GM12878 (cell line): ENCODE measurements around the gene CCIN. TPM values are rescaled to one million over a fixed set of nuclear protein-coding genes. Genes with fewer than 3 reads are reported as not detected.

Experiments
- ATAC-seq: fragments of 200-7000 bp; cut with Tn5 transposase; 3 replicates; pipeline ENCODE4 v1.9.1; 2020; ENCODE audit warnings: mild to moderate bottlenecking, moderate library complexity
- BruUV-seq: library from RNA; stranded (reverse); fragments of 400-500 nt; replicated peaks from 2 replicates; lab custom pipeline; 2021; lab: Mats Ljungman, UMichigan
- CTCF ChIA-PET: fragments of 300-600 bp; sonication (Branson Sonifier 250); formaldehyde crosslinking; extraction: SDS; loops from one replicate; lab custom pipeline; 2021; ENCODE audit warnings: inconsistent platforms; lab: Yijun Ruan, JAX
- POLR2A ChIA-PET: fragments of 350-600 bp; formaldehyde crosslinking; extraction: SDS; loops from one replicate; lab custom pipeline; 2021; ENCODE audit warnings: inconsistent platforms; lab: Charles Lee
- RAD21 ChIA-PET: fragments of 300-600 bp; sonication (Branson Sonifier 250); formaldehyde crosslinking; loops from one replicate; lab custom pipeline; 2023; ENCODE audit warnings: antibody characterized with exemption; ENCODE audit not compliant: unreplicated experiment; lab: Charles Lee
- SMC1A ChIA-PET: fragments of 300-600 bp; sonication (Branson Sonifier 250); formaldehyde crosslinking; loops from one replicate; lab custom pipeline; 2023; ENCODE audit not compliant: unreplicated experiment, uncharacterized antibody; lab: Charles Lee
- DNase-seq: peaks from one replicate; pipeline ENCODE4 v3.0.0-alpha.2; 2011; ENCODE audit warnings: low read depth, low spot score
- FAIRE-seq: peaks from 3 replicates; lab custom pipeline; 2011; peaks lifted over from hg19 to GRCh38; lab: Jason Lieb, UNC
- H2AFZ ChIP-seq: 2 replicates; pipeline ENCODE4 v1.6.0; 2011; ENCODE audit warnings: low read depth, low read length, control low read depth; ENCODE audit not compliant: control insufficient read depth
- H3K27ac ChIP-seq: 2 replicates; pipeline ENCODE4 v1.5.1; 2011; ENCODE audit warnings: control low read depth; ENCODE audit not compliant: control insufficient read depth, insufficient read depth
- H3K27me3 ChIP-seq, 2 experiments: replicated peaks in 1 of 2; 2 replicates each; pipeline versions ENCODE4 v1.6.0 to v1.6.1; 2011; ENCODE audit warnings: low read length in 1 of 2; ENCODE audit not compliant: control insufficient read depth in 2 of 2, insufficient read depth in 2 of 2
- H3K36me3 ChIP-seq, 2 experiments: 2 replicates each; pipeline ENCODE4 v1.5.1; 2011; ENCODE audit warnings: low read length in 1 of 2; ENCODE audit not compliant: control insufficient read depth in 2 of 2, insufficient read depth in 2 of 2
- H3K4me1 ChIP-seq: 2 replicates; pipeline ENCODE4 v1.6.1; 2011; ENCODE audit warnings: mild to moderate bottlenecking, low read length, moderate library complexity, mixed read lengths; ENCODE audit not compliant: control insufficient read depth, insufficient read depth
- H3K4me2 ChIP-seq: 2 replicates; pipeline ENCODE4 v1.6.0; 2011; ENCODE audit warnings: control low read depth; ENCODE audit not compliant: control insufficient read depth, insufficient read depth
- H3K4me3 ChIP-seq: fragments of 200-600 bp; sonication (generic); 2 replicates; pipeline ENCODE4 v1.5.1; 2016
- H3K79me2 ChIP-seq: 2 replicates; pipeline ENCODE4 v1.6.0; 2011; ENCODE audit warnings: low read length; ENCODE audit not compliant: control insufficient read depth, insufficient read depth
- H3K9ac ChIP-seq: 2 replicates; pipeline ENCODE4 v1.8.0; 2011; ENCODE audit warnings: low read length, control low read depth, mixed read lengths; ENCODE audit not compliant: control insufficient read depth, insufficient read depth
- H3K9me3 ChIP-seq: replicated peaks from 3 replicates; pipeline ENCODE4 v1.5.1; 2011; ENCODE audit warnings: mild to moderate bottlenecking, low read length; ENCODE audit not compliant: control insufficient read depth, insufficient read depth
- H4K20me1 ChIP-seq: 2 replicates; pipeline ENCODE4 v1.6.0; 2011; ENCODE audit not compliant: control insufficient read depth, insufficient read depth
- NR2C2 ChIP-seq: IDR thresholded peaks from 2 replicates; pipeline ENCODE4 v1.6.1; 2011; ENCODE audit warnings: borderline replicate concordance, low read depth; ENCODE audit not compliant: control insufficient read depth, insufficient read length
- POLR2AphosphoS5 ChIP-seq: IDR thresholded peaks from 2 replicates; pipeline ENCODE4 v1.6.1; 2011; ENCODE audit warnings: mild to moderate bottlenecking, low read length, inconsistent platforms
- WGBS: methylation state at CpG from one replicate; pipeline ENCODE4 v1.1.6; 2016; ENCODE audit warnings: low lambda C conversion rate; ENCODE audit not compliant: insufficient replicate concordance, insufficient coverage; ENCODE audit errors: missing lambda C conversion rate; 5-methylcytosine and 5-hydroxymethylcytosine counted together
- in situ Hi-C: fragments of 300-500 bp; cut with MboI; formaldehyde crosslinking; loops from 9 replicates; pipeline ENCODE4 v1.14.3; 2018; ENCODE audit warnings: mixed read lengths
- intact Hi-C: fragments of 100-400 bp; cut with micrococcal nuclease; formaldehyde crosslinking; loops from one replicate; pipeline ENCODE4 v1.14.2; 2022; ENCODE audit not compliant: unreplicated experiment
- polyA plus RNA-seq, 11 experiments: library from polyadenylated mRNA; depleted of rRNA in 4 of 11; unstranded in 6 of 11; stranded (reverse) in 5 of 11; fragments of >200 nt; fragmentation: Nextera tagmentation in 4 of 11; fragmentation: Illumina TruSeq in 1 of 11; extraction: Ambion mirVana in 4 of 11; extraction: Trizol in 1 of 11; gene quantifications; 1 replicate in 1 of 11; 2 replicates in 10 of 11; pipeline versions ENCODE4 v1.2.1 to v1.2.3, GENCODE V29; 2011 to 2016; ENCODE audit warnings: inconsistent platforms in 2 of 11, missing spikeins in 2 of 11, low read depth in 1 of 11
- total RNA-seq, 4 experiments: library from RNA; depleted of rRNA in 3 of 4; stranded (reverse); fragments of >200 nt in 3 of 4; fragmentation: Illumina TruSeq in 1 of 4; extraction: Trizol in 1 of 4; gene quantifications; 2 replicates each; pipeline versions ENCODE4 v1.2.1 to v1.2.3, GENCODE V29; 2013 to 2021
- TF ChIP-seq, protein P1 (sequence below): fragments of 450-650 bp; IDR thresholded peaks from 2 replicates; pipeline ENCODE4 v1.6.1; 2017; ENCODE audit warnings: mild to moderate bottlenecking, low read depth, inconsistent platforms; ENCODE audit not compliant: poor library complexity, severe bottlenecking

The CCIN gene
- total and polyA plus RNA-seq, 10 of the 15 experiments (the other 5 are each of a cell fraction or from before 2014, with no cell fraction given), result not detected

DNA sequence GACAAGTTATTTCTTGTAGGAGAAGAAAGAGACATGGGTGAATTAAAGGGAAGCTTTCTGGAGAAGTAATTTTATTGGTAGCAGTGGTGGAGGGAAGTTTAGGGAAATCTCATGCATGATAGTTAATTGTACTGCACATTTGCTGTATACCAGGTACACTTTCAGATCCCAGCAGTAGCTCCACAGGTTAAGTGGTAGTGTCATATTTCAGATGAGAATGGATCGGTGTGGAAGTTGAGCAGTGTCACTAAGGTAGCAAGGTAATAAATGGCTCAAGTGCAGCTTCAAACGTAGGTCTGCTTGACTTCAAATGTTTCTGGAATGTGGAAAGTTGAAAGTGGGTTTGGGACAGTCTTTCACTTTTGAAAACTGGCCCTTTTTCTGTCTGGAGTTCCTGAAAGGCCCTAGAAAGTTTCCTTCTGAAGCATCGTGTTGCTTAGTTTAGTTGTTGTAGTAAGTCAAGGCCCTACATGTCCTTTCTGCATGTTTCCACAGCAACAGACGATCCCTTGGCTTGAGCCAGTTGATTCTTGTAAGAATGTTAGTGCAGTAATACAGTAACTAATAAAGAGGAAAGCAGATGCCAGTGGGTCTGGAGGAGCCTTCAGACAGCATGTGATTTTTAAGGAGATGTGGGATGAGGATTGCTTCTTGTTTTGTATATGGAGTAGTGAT is 25.3 kb downstream of the CCIN start:
- peaks cover 5% of the 10 kb centered on the region; the same call in 1 of the 2 replicates for H3K4me1 ChIP-seq
- no peak overlapping the region for H3K9ac ChIP-seq
- TF ChIP-seq POLR2AphosphoS5 (0 out of 2 replicates have a peak, but pooled peaks have one; percentile 31), NR2C2 (no peak)
- TF ChIP-seq, protein P1, sequence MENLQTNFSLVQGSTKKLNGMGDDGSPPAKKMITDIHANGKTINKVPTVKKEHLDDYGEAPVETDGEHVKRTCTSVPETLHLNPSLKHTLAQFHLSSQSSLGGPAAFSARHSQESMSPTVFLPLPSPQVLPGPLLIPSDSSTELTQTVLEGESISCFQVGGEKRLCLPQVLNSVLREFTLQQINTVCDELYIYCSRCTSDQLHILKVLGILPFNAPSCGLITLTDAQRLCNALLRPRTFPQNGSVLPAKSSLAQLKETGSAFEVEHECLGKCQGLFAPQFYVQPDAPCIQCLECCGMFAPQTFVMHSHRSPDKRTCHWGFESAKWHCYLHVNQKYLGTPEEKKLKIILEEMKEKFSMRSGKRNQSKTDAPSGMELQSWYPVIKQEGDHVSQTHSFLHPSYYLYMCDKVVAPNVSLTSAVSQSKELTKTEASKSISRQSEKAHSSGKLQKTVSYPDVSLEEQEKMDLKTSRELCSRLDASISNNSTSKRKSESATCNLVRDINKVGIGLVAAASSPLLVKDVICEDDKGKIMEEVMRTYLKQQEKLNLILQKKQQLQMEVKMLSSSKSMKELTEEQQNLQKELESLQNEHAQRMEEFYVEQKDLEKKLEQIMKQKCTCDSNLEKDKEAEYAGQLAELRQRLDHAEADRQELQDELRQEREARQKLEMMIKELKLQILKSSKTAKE, result no peak
- ChIA-PET RAD21 (no interaction called here), CTCF (interaction anchor here (1.6 to 2.2 kb wide), 2 partner anchors 13 to 134 kb away, joined by 3 to 11 read pairs; no protein-coding TSS in a partner anchor), POLR2A (interaction anchor here (0.6 to 0.8 kb wide), 2 partner anchors 15 to 294 kb away, joined by 3 to 5 read pairs; no protein-coding TSS in a partner anchor), SMC1A (interaction anchor here (0.9 to 1.6 kb wide), 2 partner anchors 8 to 11 kb away, joined by 4 to 8 read pairs; no protein-coding TSS in a partner anchor)
- H3K79me2 ChIP-seq, result peaks cover 52% of the 10 kb centered on the region
- ATAC-seq (no peak), FAIRE-seq (no peak), DNase-seq (no peak)
- intact Hi-C loops (loop anchor here (5.0 kb wide), 2 partner anchors 63 to 133 kb away; partner anchors contain the start of gene GNE), in situ Hi-C loops (no loop called here)
- H3K36me3 ChIP-seq, result peaks cover 0 to 15% of the 10 kb centered on the region in 2 experiments; a peak in 3 of 4 replicates
- BruUV-seq, result no TSS peak
- peaks cover 8% of the 10 kb centered on the region; the same call in 1 of the 2 replicates for H4K20me1 ChIP-seq
- H3K27ac ChIP-seq, result no peak overlapping the region
- 58% methylated on average over 4 of the region's 4 CpGs for WGBS
- H3K27me3 ChIP-seq, result no peaks in the 10 kb centered on the region
- no peak overlapping the region for H2AFZ ChIP-seq
- H3K9me3 ChIP-seq, result no peaks in the 10 kb centered on the region
- peak overlapping the region; percentile 86; the same call in 1 of the 2 replicates for H3K4me3 ChIP-seq
- H3K4me2 ChIP-seq, result peak overlapping the region; percentile 87
